HG03460 (cell line): ENCODE measurements around the gene NOTCH2.
"Not testable (repeated sequence)": the region's sequence is repeated elsewhere in the genome, so short reads cannot be mapped to it uniquely, and the experiment has no call there.

Experiments
- ATAC-seq: cut with Tn5 transposase; IDR thresholded peaks from one replicate; pipeline ENCODE4 v1.9.1; 2021; ENCODE audit not compliant: unreplicated experiment

The NOTCH2 gene

GRCh38 chr1:120069920-120070214, 405 bp upstream of the NOTCH2 start:
- not testable (repeated sequence) for ATAC-seq

GRCh38 chr1:120068683-120069066, 787 bp downstream of the NOTCH2 start:
- ATAC-seq: not testable (repeated sequence)

- not testable (repeated sequence) for ATAC-seq
Measured at GRCh38 chr1:120048208-120048607, 21.3 kb downstream of the NOTCH2 start.

- ATAC-seq: not testable (repeated sequence)
Measured at GRCh38 chr1:120041771-120042170, 27.7 kb downstream of the NOTCH2 start.

- ATAC-seq: not testable (repeated sequence)
Measured at GRCh38 chr1:120032253-120032652, 37.2 kb downstream of the NOTCH2 start.

GRCh38 chr1:120023791-120024190, 45.7 kb downstream of the NOTCH2 start:
- ATAC-seq: not testable (repeated sequence)

- ATAC-seq: not testable (repeated sequence)
Measured at GRCh38 chr1:120014978-120015377, 54.5 kb downstream of the NOTCH2 start.

- not testable (repeated sequence) for ATAC-seq
Measured at GRCh38 chr1:120008320-120008719, 61.1 kb downstream of the NOTCH2 start.

GRCh38 chr1:120007850-120008249, 61.6 kb downstream of the NOTCH2 start:
- not testable (repeated sequence) for ATAC-seq

GRCh38 chr1:120001035-120001434, 68.4 kb downstream of the NOTCH2 start:
- ATAC-seq: not testable (repeated sequence)

- ATAC-seq: not testable (repeated sequence)
Measured at GRCh38 chr1:119996731-119997312, 72.6 kb downstream of the NOTCH2 start.

- ATAC-seq: not testable (repeated sequence)
Measured at GRCh38 chr1:119995975-119996374, 73.5 kb downstream of the NOTCH2 start.

- no peak for ATAC-seq
Measured at GRCh38 chr1:119988306-119989062, 81.0 kb downstream of the NOTCH2 start.

- no peak for ATAC-seq
Measured at GRCh38 chr1:119987686-119988085, 81.8 kb downstream of the NOTCH2 start.

GRCh38 chr1:119987112-119987511, 82.3 kb downstream of the NOTCH2 start:
- ATAC-seq: no peak

- no peak for ATAC-seq
Measured at GRCh38 chr1:119986007-119986497, 83.4 kb downstream of the NOTCH2 start.

GRCh38 chr1:119984771-119985170, 84.7 kb downstream of the NOTCH2 start:
- ATAC-seq: no peak

GRCh38 chr1:119981986-119982815, 87.3 kb downstream of the NOTCH2 start:
- no peak for ATAC-seq

GRCh38 chr1:119981496-119981895, 88.0 kb downstream of the NOTCH2 start:
- no peak for ATAC-seq

GRCh38 chr1:119978018-119978505, 91.4 kb downstream of the NOTCH2 start:
- no peak for ATAC-seq

GRCh38 chr1:119977113-119977736, 92.2 kb downstream of the NOTCH2 start:
- ATAC-seq: not testable (repeated sequence)
